HG03342 (cell line): ENCODE results near the gene RPL15.

ENCODE experiments used
- ATAC-seq: cut with Tn5 transposase; IDR thresholded peaks from one replicate; pipeline ENCODE4 v1.9.1; 2021; ENCODE audit warnings: mild to moderate bottlenecking, moderate library complexity; ENCODE audit not compliant: unreplicated experiment

The RPL15 gene

GRCh38 chr3:23926736-23927135, 9.8 kb downstream of the RPL15 start:
- no peak for ATAC-seq

- ATAC-seq: no peak
Measured at GRCh38 chr3:23928524-23928923, 11.6 kb downstream of the RPL15 start.

GRCh38 chr3:23931597-23931996, 14.7 kb downstream of the RPL15 start:
- no peak for ATAC-seq

GRCh38 chr3:23932571-23932970, 15.6 kb downstream of the RPL15 start:
- no peak for ATAC-seq

GRCh38 chr3:23934253-23934652, 17.3 kb downstream of the RPL15 start:
- no peak for ATAC-seq

- ATAC-seq: no peak
Measured at GRCh38 chr3:23937296-23937695, 20.4 kb downstream of the RPL15 start.

- no peak for ATAC-seq
Measured at GRCh38 chr3:23938688-23939087, 21.8 kb downstream of the RPL15 start.

GRCh38 chr3:23940775-23941174, 23.8 kb downstream of the RPL15 start:
- ATAC-seq: no peak

- no peak for ATAC-seq
Measured at GRCh38 chr3:23941440-23941839, 24.5 kb downstream of the RPL15 start.

- no peak for ATAC-seq
Measured at GRCh38 chr3:23942546-23942945, 25.6 kb downstream of the RPL15 start.

- ATAC-seq: no peak
Measured at GRCh38 chr3:23944007-23944783, 27.3 kb downstream of the RPL15 start.

GRCh38 chr3:23944861-23945662, 28.1 kb downstream of the RPL15 start, which contains the start of gene NR1D2:
TSS of gene NR1D2 (plus strand) at chr3:23945286. CDS start at chr3:23945579, 293 bp downstream.
- peak; percentile 51 for ATAC-seq

GRCh38 chr3:23945663-23945912, 28.7 kb downstream of the RPL15 start:
- no peak for ATAC-seq

GRCh38 chr3:23945913-23946687, 29.2 kb downstream of the RPL15 start:
- peak; percentile 75 for ATAC-seq

GRCh38 chr3:23948761-23949160, 31.8 kb downstream of the RPL15 start:
- ATAC-seq: no peak

GRCh38 chr3:23949784-23950183, 32.9 kb downstream of the RPL15 start:
- ATAC-seq: peak; percentile 17

GRCh38 chr3:23950293-23950692, 33.4 kb downstream of the RPL15 start:
- ATAC-seq: peak; percentile 35

- ATAC-seq: peak; percentile 27
Measured at GRCh38 chr3:23952646-23953045, 35.7 kb downstream of the RPL15 start.

GRCh38 chr3:23953523-23953922, 36.6 kb downstream of the RPL15 start:
- no peak for ATAC-seq

GRCh38 chr3:23954144-23954543, 37.2 kb downstream of the RPL15 start:
- ATAC-seq: no peak

GRCh38 chr3:23956701-23957100, 39.8 kb downstream of the RPL15 start:
- no peak for ATAC-seq
